Upper lobe of left lung (tissue), 6 donors: ENCODE measurements around the gene ZMAT3. TPM values are rescaled to one million over a fixed set of nuclear protein-coding genes. Genes with fewer than 3 reads are reported as not detected.

Source experiments
- ATAC-seq, 2 donors: fragments of 200-7000 bp; cut with Tn5 transposase; one replicate each; pipeline ENCODE4 v1.9.1; 2022; ENCODE audit warnings: mild to moderate bottlenecking in 2 of 2, moderate library complexity in 2 of 2; ENCODE audit not compliant: low FRiP score in 2 of 2
- DNase-seq, 2 donors: peaks; one replicate each; pipeline ENCODE4 v3.0.0-alpha.2; 2019 to 2020
- H3K27ac ChIP-seq, 4 donors: fragments of 200-600 bp; sonication (generic); one replicate each; pipeline ENCODE4 v1.5.1; 2016 to 2019
- H3K27me3 ChIP-seq, 4 donors: fragments of 200-600 bp; sonication (generic); one replicate each; pipeline ENCODE4 v1.5.1; 2017 to 2019
- H3K36me3 ChIP-seq, 4 donors: fragments of 200-600 bp; sonication (generic); one replicate each; pipeline ENCODE4 v1.5.1; 2016 to 2019
- H3K4me1 ChIP-seq, 4 donors: fragments of 200-600 bp; sonication (generic); one replicate each; pipeline ENCODE4 v1.5.1; 2018 to 2019
- H3K4me3 ChIP-seq, 4 donors: fragments of 200-600 bp; sonication (generic); one replicate each; pipeline ENCODE4 v1.5.1; 2017 to 2019; ENCODE audit warnings: mild to moderate bottlenecking in 2 of 4, moderate library complexity in 1 of 4
- H3K9me3 ChIP-seq, 4 donors: fragments of 200-600 bp; sonication (generic); one replicate each; pipeline ENCODE4 v1.5.1; 2018 to 2019
- EP300 ChIP-seq, 4 donors: sonication (generic); formaldehyde crosslinking; IDR thresholded peaks; one replicate each; pipeline ENCODE4 v1.5.1; 2017; ENCODE audit warnings: antibody characterized with exemption in 4 of 4, control low read depth in 2 of 4
- POLR2A ChIP-seq, 4 donors: fragments of 450-650 bp; IDR thresholded peaks; one replicate each; pipeline ENCODE4 v1.5.1; 2016 to 2017; ENCODE audit warnings: antibody characterized with exemption in 4 of 4, mild to moderate bottlenecking in 2 of 4
- POLR2AphosphoS5 ChIP-seq, 2 donors: sonication (generic); formaldehyde crosslinking; IDR thresholded peaks; one replicate each; pipeline ENCODE4 v1.5.1; 2017; ENCODE audit warnings: antibody characterized with exemption in 2 of 2
- WGBS, 2 donors: methylation state at CpG; one replicate each; pipeline ENCODE4 v1.1.5; 2017 to 2018; 5-methylcytosine and 5-hydroxymethylcytosine counted together
- total RNA-seq, 6 donors: library from RNA; depleted of rRNA in 4 of 6; stranded (reverse); fragments of >200 nt in 4 of 6; gene quantifications; one replicate each; pipeline versions ENCODE4 v1.1.0 to v1.2.1, GENCODE V29; 2016 to 2021
- TF ChIP-seq, protein P1 (sequence below), 6 experiments: fragments of 450-650 bp in 4 of 6; fragments of 200-600 bp in 2 of 6; sonication (generic) in 2 of 6; IDR thresholded peaks; one replicate each; pipeline ENCODE4 v1.5.1; 2016 to 2019; ENCODE audit warnings: antibody characterized with exemption in 6 of 6
- donor health status: DM: no; HTN: no; CAD: no; lungs with moderate emphysema.
- donor health status: DM: no; HTN: yes; CAD: no; lungs with severe emphysema.

Gene ZMAT3
- total RNA-seq, 6 donors from 2014 or later = 6.4 to 19.5 (median 13.1) TPM

DNA sequence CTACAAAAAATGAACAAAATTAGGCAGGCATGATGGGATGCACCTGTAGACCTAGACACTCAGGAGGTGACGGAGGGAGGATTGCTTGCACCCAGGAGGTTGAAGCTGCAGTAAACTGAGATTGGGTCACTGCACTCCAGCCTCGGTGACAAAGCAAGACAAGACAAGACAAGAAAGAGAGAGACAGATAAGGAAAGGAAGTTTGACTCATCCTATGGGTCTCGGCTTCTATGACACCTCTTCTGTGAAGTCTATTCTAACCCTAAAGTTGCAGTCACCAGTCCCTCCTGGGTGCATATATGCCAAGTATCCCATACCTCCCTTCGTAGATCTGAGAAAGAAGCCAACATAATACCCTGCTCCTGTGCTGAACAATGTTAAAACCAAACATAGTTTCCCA, 7.9 kb upstream of the ZMAT3 start:
- H3K4me3 ChIP-seq = no peak overlapping the region
- 92% methylated on average over 4 of the region's 4 CpGs for WGBS, 2 donors
- H3K4me1 ChIP-seq = no peaks in the 10 kb centered on the region
- no peak overlapping the region for H3K27ac ChIP-seq
- no peak for ATAC-seq
- H3K9me3 ChIP-seq = no peaks in the 10 kb centered on the region
- H3K36me3 ChIP-seq = no peaks in the 10 kb centered on the region
- TF ChIP-seq, protein P1, sequence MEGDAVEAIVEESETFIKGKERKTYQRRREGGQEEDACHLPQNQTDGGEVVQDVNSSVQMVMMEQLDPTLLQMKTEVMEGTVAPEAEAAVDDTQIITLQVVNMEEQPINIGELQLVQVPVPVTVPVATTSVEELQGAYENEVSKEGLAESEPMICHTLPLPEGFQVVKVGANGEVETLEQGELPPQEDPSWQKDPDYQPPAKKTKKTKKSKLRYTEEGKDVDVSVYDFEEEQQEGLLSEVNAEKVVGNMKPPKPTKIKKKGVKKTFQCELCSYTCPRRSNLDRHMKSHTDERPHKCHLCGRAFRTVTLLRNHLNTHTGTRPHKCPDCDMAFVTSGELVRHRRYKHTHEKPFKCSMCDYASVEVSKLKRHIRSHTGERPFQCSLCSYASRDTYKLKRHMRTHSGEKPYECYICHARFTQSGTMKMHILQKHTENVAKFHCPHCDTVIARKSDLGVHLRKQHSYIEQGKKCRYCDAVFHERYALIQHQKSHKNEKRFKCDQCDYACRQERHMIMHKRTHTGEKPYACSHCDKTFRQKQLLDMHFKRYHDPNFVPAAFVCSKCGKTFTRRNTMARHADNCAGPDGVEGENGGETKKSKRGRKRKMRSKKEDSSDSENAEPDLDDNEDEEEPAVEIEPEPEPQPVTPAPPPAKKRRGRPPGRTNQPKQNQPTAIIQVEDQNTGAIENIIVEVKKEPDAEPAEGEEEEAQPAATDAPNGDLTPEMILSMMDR (IDR thresholded peaks at IDR 0.05) = no peak
- TF ChIP-seq POLR2A (IDR thresholded peaks at IDR 0.05) (no peak), EP300 (IDR thresholded peaks at IDR 0.05) (no peak), POLR2AphosphoS5 (IDR thresholded peaks at IDR 0.05) (no peak)
- no peaks in the 10 kb centered on the region for H3K27me3 ChIP-seq
- no peak for DNase-seq

DNA sequence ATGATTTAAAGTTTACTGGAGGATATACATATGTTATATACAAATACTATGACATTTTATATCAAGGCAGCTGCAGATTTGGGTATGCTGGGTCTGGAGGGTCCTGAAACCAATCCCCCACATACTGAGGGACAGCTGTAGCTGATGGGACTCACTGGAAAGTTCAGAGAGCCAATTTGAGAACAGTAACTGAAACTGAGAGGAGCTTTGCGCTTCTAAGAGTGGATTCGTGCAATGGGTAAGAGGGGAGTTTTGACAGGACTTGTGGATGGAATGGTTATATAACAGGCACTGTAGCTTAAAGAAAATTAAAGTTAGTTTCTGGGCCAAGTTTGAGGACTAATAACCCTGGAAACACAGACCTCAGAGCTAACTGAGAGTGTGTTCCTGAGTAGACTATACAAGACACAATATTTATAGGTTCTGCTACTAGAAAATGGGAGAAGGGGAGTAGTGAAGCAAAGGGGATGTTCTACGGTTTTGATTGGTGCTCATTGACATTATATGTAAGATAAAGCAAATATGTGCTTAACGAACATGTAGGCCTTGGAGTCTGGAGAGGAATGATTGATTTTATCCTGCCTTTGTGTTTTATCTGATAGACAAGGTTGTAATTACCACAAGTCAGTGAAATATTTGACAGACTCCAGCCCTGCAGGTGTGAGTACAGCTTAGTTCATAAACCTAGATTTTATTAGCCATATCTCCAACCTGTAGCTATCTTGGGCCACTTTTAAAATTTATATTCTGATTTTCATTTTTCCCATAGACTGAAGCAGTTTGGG, 4.8 kb upstream of the ZMAT3 start:
- H3K4me3 ChIP-seq = no peak overlapping the region
- no peaks in the 10 kb centered on the region for H3K36me3 ChIP-seq
- no peaks in the 10 kb centered on the region for H3K9me3 ChIP-seq
- no peak for TF ChIP-seq POLR2A (IDR thresholded peaks at IDR 0.05)
- TF ChIP-seq, protein P1 (IDR thresholded peaks at IDR 0.05) = no peak
- TF ChIP-seq POLR2AphosphoS5 (IDR thresholded peaks at IDR 0.05) = no peak
- TF ChIP-seq EP300 (IDR thresholded peaks at IDR 0.05) = no peak
- no peaks in the 10 kb centered on the region for H3K27me3 ChIP-seq
- peaks cover 0 to 6% (median 4%) of the 10 kb centered on the region in 4 donors for H3K4me1 ChIP-seq
- WGBS, 2 donors = 80 to 85% methylated on average over 4 of the region's 4 CpGs
- no peak for DNase-seq
- H3K27ac ChIP-seq = no peak overlapping the region
- ATAC-seq = no peak

DNA sequence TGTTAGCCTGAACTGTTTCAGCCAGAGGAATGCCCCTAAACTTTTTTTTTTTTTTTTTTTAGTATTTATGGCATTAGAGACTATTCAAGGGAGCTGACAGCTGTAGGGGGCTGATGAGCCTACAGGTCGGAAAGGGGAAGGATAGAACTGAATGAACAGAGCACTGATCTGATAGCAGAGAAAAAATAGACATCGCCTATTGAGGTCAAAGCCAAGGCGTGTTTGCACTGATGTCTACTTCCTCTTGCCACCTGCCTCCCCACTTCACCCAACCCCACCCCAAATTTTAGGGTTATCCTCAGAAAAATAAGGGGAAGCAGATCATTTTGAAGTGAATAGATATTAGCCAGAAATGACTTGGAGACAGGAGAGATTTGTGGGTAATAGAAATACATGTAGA, 3.0 kb upstream of the ZMAT3 start:
- ATAC-seq = no peak
- DNase-seq = no peak
- no peak for TF ChIP-seq POLR2A (IDR thresholded peaks at IDR 0.05)
- TF ChIP-seq POLR2AphosphoS5 (IDR thresholded peaks at IDR 0.05) = no peak
- TF ChIP-seq EP300 (IDR thresholded peaks at IDR 0.05) = no peak
- TF ChIP-seq, protein P1 (IDR thresholded peaks at IDR 0.05) = no peak
- Histone ChIP-seq H3K27ac (no peak overlapping the region), H3K4me1 (peaks cover 5 to 17% (median 16%) of the 10 kb centered on the region in 4 donors), H3K36me3 (no peaks in the 10 kb centered on the region), H3K4me3 (no peak overlapping the region), H3K27me3 (no peaks in the 10 kb centered on the region), H3K9me3 (no peaks in the 10 kb centered on the region)
- 65 to 70% methylated on average over 3 of the region's 3 CpGs for WGBS, 2 donors

DNA sequence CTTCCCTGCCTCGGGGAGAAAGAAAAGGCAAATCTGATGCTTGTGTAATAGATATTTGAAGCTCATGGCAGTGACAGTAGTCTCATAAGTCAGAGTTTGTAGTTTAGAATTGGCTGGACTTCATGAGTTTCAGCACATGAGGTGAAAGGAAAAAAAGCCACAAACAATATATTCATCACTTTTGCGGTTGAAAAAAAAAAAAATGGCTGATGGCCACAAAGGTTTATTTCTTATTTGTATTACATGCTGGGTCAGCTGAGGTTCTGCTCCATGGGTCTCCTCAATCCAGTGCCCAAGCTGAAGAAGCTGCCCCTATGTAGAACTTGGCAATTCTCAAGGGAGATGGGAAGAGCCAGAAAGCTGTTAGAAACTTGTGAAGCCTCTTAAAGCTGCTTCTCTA, 2.2 kb upstream of the ZMAT3 start:
- Histone ChIP-seq H3K4me1 (peaks cover 5 to 17% (median 16%) of the 10 kb centered on the region in 4 donors), H3K27ac (no peak overlapping the region), H3K4me3 (no peak overlapping the region), H3K9me3 (no peaks in the 10 kb centered on the region), H3K36me3 (no peaks in the 10 kb centered on the region), H3K27me3 (no peaks in the 10 kb centered on the region)
- DNase-seq (no peak), ATAC-seq (no peak)
- TF ChIP-seq POLR2A (IDR thresholded peaks at IDR 0.05) = no peak
- TF ChIP-seq, protein P1 (IDR thresholded peaks at IDR 0.05) = no peak
- no peak for TF ChIP-seq POLR2AphosphoS5 (IDR thresholded peaks at IDR 0.05)
- TF ChIP-seq EP300 (IDR thresholded peaks at IDR 0.05) = no peak
- 70 to 77% methylated on average over 2 of the region's 2 CpGs for WGBS, 2 donors

DNA sequence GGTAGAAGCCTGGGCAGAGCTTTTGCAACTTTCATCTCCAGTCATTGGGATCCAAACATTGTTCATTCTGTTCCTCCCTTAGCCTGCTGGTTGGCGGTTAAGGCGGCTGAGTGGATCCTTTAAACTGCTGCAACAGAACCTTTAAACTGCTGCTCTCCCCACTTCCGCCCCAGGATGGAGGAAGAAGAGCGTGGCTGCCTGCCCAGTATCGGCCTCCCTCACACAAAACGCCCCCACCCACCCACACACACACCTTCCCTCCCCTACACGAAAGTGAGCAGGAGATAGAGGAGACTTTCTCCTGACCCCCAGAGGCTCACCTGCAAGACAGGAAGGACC, 460 bp upstream of the ZMAT3 start:
- no peaks in the 10 kb centered on the region for H3K27me3 ChIP-seq
- H3K4me1 ChIP-seq = peaks cover 5 to 17% (median 16%) of the 10 kb centered on the region in 4 donors
- peak in 1 of 2 donors; percentile 34 for DNase-seq
- peak; percentile 20 to 61 for ATAC-seq
- peak overlapping the region; percentile 85 to 95 (median 90) for H3K27ac ChIP-seq
- whole genome bisulfite sequencing, 2 donors = 1 to 3% methylated on average over 5 to 7 of the region's 7 CpGs
- peaks cover 0 to 5% (median 3%) of the 10 kb centered on the region in 4 donors for H3K36me3 ChIP-seq
- H3K4me3 ChIP-seq = peak overlapping the region; percentile 40 to 93 (median 85)
- no peaks in the 10 kb centered on the region for H3K9me3 ChIP-seq
- TF ChIP-seq EP300 (IDR thresholded peaks at IDR 0.05) (no peak), POLR2AphosphoS5 (IDR thresholded peaks at IDR 0.05) (no peak), POLR2A (IDR thresholded peaks at IDR 0.05) (no peak)
- TF ChIP-seq, protein P1 (IDR thresholded peaks at IDR 0.05) = no peak
